GM18507 (cell line): Measurements from ENCODE around the gene OR2H1.
"Not testable (repeated sequence)": the region's sequence is repeated elsewhere in the genome, so short reads cannot be mapped to it uniquely, and the experiment has no call there.

Experiments
- DNase-seq: peaks from one replicate; pipeline ENCODE4 v3.0.0; 2011; ENCODE audit warnings: low read depth; ENCODE audit not compliant: insufficient read length; ENCODE audit errors: extremely low spot score
- FAIRE-seq: peaks from 2 replicates; lab custom pipeline; 2011; peaks lifted over from hg19 to GRCh38; lab: Jason Lieb, UNC

OR2H1 gene

DNA sequence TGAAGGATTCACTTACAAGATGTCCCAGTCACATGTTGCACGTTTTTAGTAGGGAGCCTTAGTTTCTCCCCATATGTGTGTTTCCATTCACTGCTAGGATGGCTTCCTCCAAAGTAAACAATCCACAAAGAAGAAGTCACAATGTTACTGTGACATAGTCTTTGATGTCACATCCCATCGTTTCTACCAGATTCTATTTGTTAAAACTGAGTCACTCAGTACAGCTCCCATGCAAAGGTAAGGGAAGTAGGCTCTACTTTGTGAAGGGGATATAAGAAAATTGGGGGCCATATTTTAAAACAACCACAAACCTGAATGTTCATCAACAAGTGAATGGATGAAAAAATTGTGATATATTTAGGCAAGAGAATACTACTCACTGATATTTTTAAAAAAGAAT, at the start of gene OR2H1, which contains the start of gene OR11A1:
OR2H1 (plus strand) TSS at position 185 of the 400 bp plus-strand sequence. CDS start 4,615 bp downstream, outside the sequence.
OR11A1 (minus strand) TSS at position 101 of the 400 bp plus-strand sequence. CDS start 29,430 bp downstream, outside the sequence.
- DNase-seq (no peak), FAIRE-seq (no peak)

DNA sequence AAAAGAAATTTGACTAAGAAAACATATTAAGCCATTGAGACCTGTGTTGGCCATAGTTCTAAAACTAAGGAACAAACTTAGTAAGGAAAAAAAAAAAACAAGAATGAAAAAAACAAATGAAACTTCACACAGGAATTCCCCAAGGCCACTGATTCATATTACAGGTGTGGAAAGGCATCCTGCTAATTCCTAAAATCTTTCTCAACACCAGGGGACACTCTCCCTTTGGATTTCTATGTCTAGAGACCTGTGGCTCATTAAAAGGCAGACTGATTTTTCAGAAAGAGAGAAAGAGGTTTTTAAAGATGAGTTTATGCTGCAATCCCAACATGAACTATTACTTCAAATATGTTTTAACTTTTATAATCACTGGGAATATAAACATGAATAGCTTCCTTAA, 42.4 kb upstream of the OR2H1 start, which contains the start of gene OR12D1:
OR12D1 (plus strand) TSS at position 341 of the 400 bp plus-strand sequence.
- no peak for FAIRE-seq
- no peak for DNase-seq

DNA sequence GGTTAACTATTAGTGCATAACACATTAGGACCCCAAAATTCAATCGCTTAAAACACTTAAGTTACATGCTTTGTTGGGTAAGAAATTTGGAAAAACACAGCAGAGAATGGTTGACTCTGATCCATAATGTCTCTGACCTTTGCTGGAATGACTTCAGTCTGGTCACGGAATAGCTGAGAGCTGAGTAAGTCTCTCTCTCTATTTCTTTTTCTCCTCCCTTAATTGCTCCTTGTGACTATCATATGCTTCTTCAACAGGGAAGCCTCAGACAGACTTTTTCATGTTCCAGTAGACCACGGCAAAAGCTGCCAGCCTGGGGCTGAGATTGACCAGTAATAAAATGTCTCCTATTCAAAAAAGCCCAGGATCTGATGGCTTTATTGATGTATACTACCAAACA, 37.4 kb upstream of the OR2H1 start:
- no peak for DNase-seq
- no peak for FAIRE-seq

DNA sequence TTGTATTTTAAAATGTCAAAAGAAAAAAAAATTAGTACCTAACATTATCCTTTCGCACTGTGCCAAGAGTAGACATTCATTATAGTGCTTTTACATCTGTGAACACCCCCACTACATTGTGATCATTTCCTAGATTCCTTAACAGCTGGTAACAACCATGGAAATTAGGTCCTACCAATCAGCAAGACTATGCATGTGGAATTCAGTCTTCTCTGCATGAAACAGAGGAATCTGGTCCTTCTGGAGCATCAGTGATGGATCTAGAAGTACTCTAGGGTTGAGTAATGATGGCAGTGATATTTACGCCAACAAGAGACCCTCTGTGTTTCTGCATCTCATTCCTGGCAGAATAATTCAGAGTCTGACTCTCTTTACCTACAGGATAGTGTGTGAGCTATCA, 32.8 kb upstream of the OR2H1 start:
- FAIRE-seq (no peak), DNase-seq (no peak)

DNA sequence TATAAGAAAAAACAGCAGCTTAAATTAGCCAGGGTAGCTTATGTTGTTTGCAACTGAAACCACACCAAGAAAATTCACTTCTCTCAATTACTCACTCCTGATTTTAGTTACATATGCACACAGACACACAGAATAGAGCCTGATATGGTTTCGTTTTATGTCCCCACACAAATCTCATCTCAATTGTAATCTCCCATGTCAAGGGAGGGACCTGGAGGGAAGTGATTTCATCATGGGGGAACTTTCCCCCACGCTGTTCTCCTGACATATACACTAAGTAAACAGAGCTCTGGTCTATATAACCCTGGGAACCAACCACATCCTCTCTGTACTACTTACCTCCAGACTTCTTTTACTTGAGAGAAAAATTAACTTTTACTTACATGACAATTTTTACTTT, 32.4 kb upstream of the OR2H1 start:
- FAIRE-seq (no peak), DNase-seq (no peak)

DNA sequence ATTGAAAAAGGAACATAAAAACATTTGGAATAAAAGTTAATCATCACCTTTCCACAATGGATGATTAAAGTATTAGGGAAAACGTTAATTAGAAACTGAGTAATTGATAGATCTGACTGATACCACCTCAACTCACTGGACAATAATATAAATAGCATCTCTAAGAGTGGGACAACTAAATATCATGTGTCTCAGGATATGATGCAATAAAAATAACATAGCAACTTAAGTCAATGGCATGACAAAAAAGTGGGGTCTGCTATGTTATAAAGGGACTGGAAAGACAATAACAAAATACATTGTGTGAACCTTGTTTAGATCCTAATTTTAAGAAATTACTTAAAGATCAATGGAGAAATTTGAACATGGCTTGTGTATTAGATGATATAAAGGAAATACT, 31.9 kb upstream of the OR2H1 start:
- no peak for DNase-seq
- no peak for FAIRE-seq

DNA sequence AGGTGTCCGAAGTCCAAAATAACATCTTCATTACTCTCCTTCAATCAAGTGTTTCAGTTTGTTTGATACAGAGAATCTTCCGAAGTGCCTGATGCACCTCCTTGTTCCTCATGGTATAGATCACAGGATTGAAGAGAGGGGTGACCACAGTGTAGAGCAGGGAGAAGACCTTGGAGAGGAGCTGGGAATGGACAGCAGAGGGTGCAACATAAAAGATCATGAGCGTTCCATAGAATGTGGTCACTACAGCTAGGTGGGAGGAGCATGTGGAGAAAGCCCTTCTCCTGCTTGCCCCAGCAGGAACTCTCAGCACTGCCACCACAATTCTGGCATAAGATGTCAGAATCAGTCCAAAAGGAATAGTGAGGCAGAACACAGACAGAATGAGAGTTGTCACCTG, 30.3 kb upstream of the OR2H1 start:
- FAIRE-seq (no peak), DNase-seq (no peak)

DNA sequence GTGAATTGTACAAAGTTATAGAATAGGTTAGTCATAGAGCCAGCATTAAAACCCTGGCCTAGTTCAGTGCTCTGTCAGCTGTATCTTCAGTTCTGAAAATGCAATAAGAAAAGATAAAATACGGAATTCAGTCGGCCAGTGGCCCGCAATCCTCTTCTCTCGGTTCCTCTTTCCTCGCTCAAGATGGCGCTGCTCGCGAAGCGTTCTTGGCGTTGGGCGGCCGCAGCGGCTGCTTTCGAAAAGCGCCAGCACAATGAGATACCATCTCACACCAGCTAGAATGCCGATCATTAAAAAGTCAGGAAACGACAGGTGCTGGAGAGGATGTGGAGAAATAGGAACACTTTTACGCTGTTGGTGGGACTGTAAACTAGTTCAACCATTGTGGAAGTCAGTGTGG, 20.2 kb upstream of the OR2H1 start:
- not testable (repeated sequence) for DNase-seq, FAIRE-seq

DNA sequence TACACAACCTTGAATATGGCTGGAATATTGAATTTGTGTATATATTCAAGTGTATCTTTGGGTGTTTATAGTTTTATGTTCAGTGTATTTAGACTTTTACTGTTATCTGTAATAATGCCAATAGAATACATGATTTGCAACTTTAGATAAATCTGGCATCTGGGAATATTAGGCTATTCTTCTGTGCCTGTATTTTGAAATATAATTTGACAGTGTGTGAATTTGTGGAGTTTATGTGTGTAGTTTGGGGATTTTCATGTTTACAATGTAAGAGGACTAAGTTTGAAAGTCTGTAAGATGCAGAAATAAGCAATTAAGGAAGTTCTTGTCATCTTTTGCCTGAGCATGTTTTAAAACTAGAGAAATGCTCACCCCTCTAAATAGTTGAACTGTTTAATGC, 17.9 kb upstream of the OR2H1 start, which contains the start of gene OR10C1:
OR10C1 (plus strand) TSS at position 301 of the 400 bp plus-strand sequence. CDS start 710 bp downstream, outside the sequence.
- no peak for FAIRE-seq
- no peak for DNase-seq

DNA sequence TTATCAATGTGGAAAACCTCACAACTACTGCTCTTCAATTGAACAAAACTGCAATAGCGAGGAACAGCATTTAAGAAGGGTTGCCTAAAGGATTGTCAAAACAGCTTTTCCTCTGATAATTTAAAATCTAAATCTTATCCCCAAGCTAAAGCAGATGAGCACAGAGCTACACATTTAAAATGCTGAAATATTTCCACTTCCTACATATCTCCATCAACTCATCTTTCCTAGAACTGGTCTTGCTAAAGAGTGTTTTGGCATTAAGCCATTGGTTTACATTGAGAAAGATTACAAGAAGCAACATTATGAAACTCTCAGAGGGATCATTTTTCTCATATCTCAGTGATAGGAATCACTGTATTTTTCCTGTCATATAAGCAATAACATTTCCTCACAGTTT, 14.2 kb upstream of the OR2H1 start:
- DNase-seq (no peak), FAIRE-seq (no peak)

DNA sequence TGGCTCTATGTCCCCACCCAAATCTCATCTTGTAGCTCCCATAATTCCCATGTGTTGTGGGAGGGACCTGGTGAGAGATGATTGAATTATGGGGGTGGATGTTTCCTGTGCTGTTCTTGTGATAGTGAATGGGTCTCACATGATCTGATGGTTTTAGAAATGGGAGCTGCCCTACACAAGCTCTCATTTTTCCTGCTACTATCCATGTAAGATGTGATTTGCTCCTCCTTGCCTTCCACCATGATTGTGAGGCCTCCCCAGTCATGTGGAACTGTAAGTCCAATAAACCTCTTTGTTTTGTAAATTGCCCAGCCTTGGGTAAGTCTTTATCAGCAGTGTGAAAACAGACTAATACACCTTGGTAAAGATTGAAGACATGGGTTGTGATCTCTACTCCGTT, 12.9 kb upstream of the OR2H1 start:
- FAIRE-seq, DNase-seq: not testable (repeated sequence)

DNA sequence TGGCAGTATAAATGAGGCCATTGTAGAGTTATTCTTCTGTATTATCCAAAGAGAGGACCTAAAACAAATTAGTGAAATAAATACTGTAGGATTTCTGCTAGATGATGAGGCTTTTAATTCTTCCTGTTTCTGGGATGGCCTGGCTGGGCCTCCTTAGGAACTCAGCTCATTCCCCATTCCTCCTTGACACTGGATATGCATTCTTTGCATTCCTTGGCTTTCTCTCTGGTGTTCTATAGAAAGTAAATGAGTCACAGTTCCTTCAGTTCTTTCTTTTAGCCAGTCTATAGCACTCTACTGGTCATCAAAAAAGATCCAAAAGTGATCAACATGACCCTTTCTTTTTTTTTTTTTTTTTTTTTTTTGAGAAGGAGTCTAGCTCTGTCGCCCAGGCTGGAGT, 9.3 kb upstream of the OR2H1 start:
- FAIRE-seq (no peak), DNase-seq (no peak)

DNA sequence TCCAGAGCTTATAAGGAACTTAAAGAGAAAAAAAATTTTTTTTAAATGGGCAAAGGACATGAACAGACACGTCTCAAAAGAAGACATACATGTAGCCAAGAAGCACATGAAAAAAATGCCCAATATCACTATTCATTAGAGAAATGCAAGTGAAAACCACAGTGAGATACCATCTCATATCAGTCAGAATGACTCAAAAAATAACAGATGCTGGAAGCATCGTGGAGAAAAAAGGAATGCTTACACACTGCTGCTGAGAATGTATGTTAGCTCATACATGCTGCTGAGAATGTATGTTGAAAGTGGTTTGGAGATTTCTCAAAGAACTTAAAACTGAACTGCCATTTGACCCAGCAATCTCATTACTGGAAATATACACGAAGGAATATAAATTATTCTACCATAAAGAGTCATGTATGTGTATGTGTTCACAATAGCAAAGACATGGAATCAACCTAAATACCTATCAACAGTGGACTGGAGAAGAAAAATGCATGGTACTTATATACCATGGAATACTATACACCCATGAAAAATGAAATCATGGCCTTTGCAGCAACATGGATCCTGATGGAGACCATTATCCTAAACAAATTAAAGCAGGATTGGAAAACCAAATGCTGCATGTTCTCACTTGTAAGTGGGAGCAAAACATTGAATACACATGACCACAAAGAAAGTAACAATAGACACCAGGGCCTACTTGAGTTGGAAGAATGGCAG, 5.3 kb upstream of the OR2H1 start:
- no peak for DNase-seq
- FAIRE-seq = no peak

DNA sequence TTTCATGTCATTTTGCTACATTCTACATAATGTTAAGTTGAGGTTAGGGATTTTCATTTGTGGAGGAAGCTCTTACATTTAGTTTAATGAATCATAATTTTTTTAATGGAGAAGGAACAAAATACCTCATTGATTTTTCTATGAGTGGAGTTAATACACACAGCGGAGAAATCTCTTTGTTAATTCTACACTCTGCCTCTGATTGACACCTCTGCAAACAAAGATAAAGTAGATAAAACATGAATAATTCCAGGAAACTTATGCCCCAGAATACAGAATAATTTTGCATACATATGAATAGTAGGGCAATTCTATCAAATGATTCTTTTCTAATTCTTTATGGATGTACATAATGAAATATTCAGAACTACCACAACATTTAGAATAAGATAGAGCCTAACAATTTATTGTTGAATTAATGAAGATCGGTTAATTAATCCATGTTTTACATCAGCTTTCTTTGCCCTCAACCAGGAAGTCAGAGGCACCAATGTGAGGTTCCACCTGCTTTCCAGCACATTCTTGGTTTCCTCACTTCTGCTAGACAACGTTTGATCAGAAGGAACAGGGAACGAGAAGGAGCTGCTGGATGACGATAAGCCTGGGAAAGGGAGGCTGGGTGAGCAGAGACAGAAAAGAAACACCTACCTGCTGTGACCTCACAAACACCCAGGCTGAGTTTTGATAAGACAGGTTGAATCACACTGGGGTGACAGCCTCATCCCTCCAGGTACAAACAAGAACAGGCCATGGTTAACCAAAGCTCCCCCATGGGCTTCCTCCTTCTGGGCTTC, 4.3 kb downstream of the OR2H1 start:
- DNase-seq (no peak), FAIRE-seq (no peak)

DNA sequence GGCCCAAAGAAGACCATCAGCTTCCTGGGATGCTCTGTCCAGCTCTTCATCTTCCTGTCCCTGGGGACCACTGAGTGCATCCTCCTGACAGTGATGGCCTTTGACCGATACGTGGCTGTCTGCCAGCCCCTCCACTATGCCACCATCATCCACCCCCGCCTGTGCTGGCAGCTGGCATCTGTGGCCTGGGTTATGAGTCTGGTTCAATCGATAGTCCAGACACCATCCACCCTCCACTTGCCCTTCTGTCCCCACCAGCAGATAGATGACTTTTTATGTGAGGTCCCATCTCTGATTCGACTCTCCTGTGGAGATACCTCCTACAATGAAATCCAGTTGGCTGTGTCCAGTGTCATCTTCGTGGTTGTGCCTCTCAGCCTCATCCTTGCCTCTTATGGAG, 5.1 kb downstream of the OR2H1 start:
- no peak for FAIRE-seq

DNA sequence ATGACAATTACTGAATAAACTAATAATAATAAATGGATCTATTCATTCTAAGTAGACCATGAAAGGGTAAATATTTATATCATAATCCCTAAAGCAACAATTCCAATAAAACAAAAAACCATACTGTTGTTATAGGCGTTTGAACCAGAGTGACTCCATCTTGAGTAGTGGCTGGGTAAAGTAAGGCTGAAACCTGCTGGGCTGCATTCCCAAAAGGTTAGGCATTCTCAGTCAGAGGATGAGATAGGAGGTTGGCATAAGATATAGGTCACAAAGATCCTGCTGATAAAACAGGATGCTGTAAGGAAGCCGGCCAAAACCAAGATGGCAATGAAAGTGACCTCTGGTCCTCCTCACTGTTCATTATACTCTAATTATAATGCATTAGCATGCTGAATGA, 8.3 kb downstream of the OR2H1 start:
- no peak for FAIRE-seq
- no peak for DNase-seq

More for the DNA sequence above, 5.1 kb downstream of the OR2H1 start:
- no peak for DNase-seq

DNA sequence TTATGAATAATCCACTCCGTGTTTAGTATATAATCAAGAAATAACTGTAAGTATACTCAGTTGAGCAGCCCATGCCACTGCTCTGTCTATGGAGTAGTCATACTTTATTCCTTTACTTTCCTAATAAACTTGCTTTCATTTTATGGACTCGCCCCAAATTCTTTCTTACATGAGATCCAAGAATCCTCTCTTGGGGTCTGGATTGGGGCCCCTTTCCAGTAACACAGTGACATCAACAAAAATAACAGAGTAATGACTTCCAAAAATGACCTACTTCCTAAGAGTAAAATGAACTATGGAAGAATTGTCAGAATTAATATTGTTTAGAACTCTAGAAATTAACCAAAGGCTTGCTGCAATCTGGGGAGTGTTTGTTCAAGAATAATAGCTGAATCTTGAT, 8.8 kb downstream of the OR2H1 start:
- DNase-seq = no peak
- no peak for FAIRE-seq

DNA sequence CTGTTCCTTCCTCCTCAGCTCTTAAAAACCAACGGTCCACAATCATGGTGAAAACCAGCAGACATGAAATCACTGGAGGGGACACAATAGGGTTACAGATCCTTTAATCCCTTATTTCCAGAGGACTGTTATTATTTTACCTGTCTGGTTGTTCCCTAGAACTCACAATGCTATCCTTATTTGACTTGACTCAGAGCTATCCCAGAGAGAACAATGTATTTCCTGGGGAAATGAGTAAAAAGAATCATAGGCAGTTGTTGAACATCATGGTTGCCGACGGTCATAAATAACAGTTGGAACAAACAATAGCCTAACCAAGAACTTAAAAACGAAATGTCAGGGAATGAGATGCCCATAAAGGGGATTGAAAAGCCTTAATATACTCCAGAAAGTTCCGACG, 9.3 kb downstream of the OR2H1 start:
- DNase-seq = no peak
- no peak for FAIRE-seq

DNA sequence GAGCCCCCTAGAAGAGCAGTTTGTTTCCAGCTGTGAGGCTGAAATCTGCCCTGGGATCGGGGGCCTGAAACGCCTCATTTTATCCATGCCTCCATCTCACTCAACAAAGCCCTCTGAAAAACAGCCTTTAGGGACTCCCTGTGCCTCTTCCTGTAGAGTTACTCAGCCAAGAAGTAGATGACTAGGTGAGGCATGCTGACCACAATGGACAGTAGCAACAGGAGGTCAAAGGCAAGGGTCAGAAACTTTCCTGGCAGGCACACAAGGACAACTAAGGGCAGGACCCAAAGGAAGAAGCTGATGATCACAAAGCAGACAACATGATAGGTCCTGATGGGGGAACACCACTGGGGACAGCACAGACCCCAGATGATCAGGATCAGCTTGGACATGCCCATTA, 18.0 kb downstream of the OR2H1 start:
- DNase-seq = no peak
- no peak for FAIRE-seq

DNA sequence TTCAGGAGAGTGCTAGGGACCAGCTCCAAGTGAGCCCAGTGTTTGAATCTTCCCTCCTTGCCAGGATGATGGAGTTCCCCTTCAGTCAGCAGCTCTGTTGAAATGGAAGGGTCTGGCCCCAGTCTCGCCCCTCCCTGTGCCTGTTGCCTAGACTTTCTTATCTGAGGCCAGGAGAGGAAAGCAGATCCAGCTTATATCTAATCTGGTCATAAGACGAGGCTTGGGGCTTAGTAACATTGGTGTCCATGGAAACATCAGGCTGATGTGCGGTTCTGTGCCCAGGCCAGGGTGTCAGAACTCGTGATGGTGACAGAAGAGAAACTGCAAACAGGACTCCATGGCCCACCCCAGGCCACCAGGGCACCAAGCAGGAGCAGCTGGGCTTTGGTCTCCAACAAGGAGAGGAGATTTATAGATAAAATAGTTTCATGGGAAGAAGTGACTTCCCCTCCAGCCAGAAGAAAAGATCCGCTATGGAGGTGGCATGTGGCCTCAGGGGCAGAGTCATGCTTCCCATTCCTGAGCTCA, 21.0 kb downstream of the OR2H1 start:
- no peak for DNase-seq
- FAIRE-seq = no peak
